H9 (cell line): Measurements from ENCODE around the gene CDC42EP3. TPM values are rescaled to one million over a fixed set of nuclear protein-coding genes. Genes with fewer than 3 reads are reported as not detected.

ENCODE experiments used
- DNase-seq: peaks from one replicate; pipeline ENCODE4 v3.0.0-alpha.2; 2017
- H2AFZ ChIP-seq: one replicate; pipeline ENCODE4 v1.6.1; 2013; ENCODE audit warnings: mild to moderate bottlenecking, low read length, control low read depth, moderate library complexity
- H2AK5ac ChIP-seq: 2 replicates; pipeline ENCODE4 v1.6.1; 2013; ENCODE audit warnings: low read length, control low read depth, mixed read lengths; ENCODE audit not compliant: insufficient read length
- H2BK120ac ChIP-seq: one replicate; pipeline ENCODE4 v1.6.1; 2013; ENCODE audit warnings: low read depth, mild to moderate bottlenecking, low read length, control low read depth, inconsistent platforms; ENCODE audit not compliant: poor library complexity, severe bottlenecking
- H2BK12ac ChIP-seq: 2 replicates; pipeline ENCODE4 v1.6.1; 2013; ENCODE audit warnings: low read length, control low read depth, mixed read lengths, low read depth; ENCODE audit not compliant: insufficient read length
- H2BK15ac ChIP-seq: 2 replicates; pipeline ENCODE4 v1.6.1; 2013; ENCODE audit warnings: low read depth, low read length, control low read depth
- H2BK20ac ChIP-seq: one replicate; pipeline ENCODE4 v1.6.1; 2013; ENCODE audit warnings: low read depth, mild to moderate bottlenecking, low read length, control low read depth, inconsistent platforms; ENCODE audit not compliant: poor library complexity, severe bottlenecking
- H2BK5ac ChIP-seq: 2 replicates; pipeline ENCODE4 v1.6.1; 2013; ENCODE audit warnings: low read length, control low read depth, mixed read lengths; ENCODE audit not compliant: insufficient read length
- H3K14ac ChIP-seq: 2 replicates; pipeline ENCODE4 v1.6.1; 2013; ENCODE audit warnings: low read length, control low read depth; ENCODE audit not compliant: insufficient read depth
- H3K18ac ChIP-seq: 2 replicates; pipeline ENCODE4 v1.6.1; 2013; ENCODE audit warnings: low read depth, mild to moderate bottlenecking, mixed read lengths, low read length, control low read depth; ENCODE audit not compliant: insufficient read length
- H3K23ac ChIP-seq: 2 replicates; pipeline ENCODE4 v1.6.1; 2013; ENCODE audit warnings: low read length, control low read depth, mixed read lengths, low read depth; ENCODE audit not compliant: insufficient read length
- H3K23me2 ChIP-seq: 2 replicates; pipeline ENCODE4 v1.6.1; 2013; ENCODE audit warnings: low read depth, mild to moderate bottlenecking, mixed read lengths, low read length, control low read depth; ENCODE audit not compliant: insufficient read length, poor library complexity, severe bottlenecking
- H3K27ac ChIP-seq: 2 replicates; pipeline ENCODE4 v1.5.1; 2013; ENCODE audit warnings: low read length, control low read depth, mixed read lengths, low read depth; ENCODE audit not compliant: insufficient read length
- H3K27me3 ChIP-seq: 2 replicates; pipeline ENCODE4 v1.6.1; 2013; ENCODE audit warnings: low read length, control low read depth, inconsistent platforms; ENCODE audit not compliant: insufficient read depth
- H3K4ac ChIP-seq: 2 replicates; pipeline ENCODE4 v1.6.1; 2013; ENCODE audit warnings: low read depth, mild to moderate bottlenecking, control low read depth, inconsistent platforms, low read length, moderate library complexity
- H3K4me1 ChIP-seq: 2 replicates; pipeline ENCODE4 v1.6.1; 2013; ENCODE audit warnings: low read length, control low read depth, inconsistent platforms; ENCODE audit not compliant: insufficient read depth
- H3K4me2 ChIP-seq: 2 replicates; pipeline ENCODE4 v1.6.1; 2013; ENCODE audit warnings: low read length, control low read depth, mixed read lengths; ENCODE audit not compliant: insufficient read length, insufficient read depth
- H3K56ac ChIP-seq: 2 replicates; pipeline ENCODE4 v1.6.1; 2013; ENCODE audit warnings: low read depth, mild to moderate bottlenecking, mixed read lengths, low read length, control low read depth; ENCODE audit not compliant: insufficient read length
- H3K79me1 ChIP-seq: 2 replicates; pipeline ENCODE4 v1.6.1; 2013; ENCODE audit warnings: low read depth, mild to moderate bottlenecking, moderate library complexity, low read length, control low read depth, inconsistent platforms; ENCODE audit not compliant: insufficient read depth, poor library complexity, severe bottlenecking
- H3K79me2 ChIP-seq: 2 replicates; pipeline ENCODE4 v1.6.1; 2013; ENCODE audit warnings: low read length, control low read depth, inconsistent platforms; ENCODE audit not compliant: insufficient read depth
- H3K9ac ChIP-seq: 2 replicates; pipeline ENCODE4 v1.6.1; 2013; ENCODE audit warnings: low read length, control low read depth, mixed read lengths; ENCODE audit not compliant: insufficient read length; ENCODE audit errors: extremely low read depth
- H3K9me3 ChIP-seq: one replicate; pipeline ENCODE4 v1.6.1; 2013; ENCODE audit warnings: low read depth, low read length, inconsistent platforms; ENCODE audit not compliant: control insufficient read depth
- H3T11ph ChIP-seq: one replicate; pipeline ENCODE4 v1.6.1; 2013; ENCODE audit warnings: mild to moderate bottlenecking, low read length, control low read depth, inconsistent platforms
- H4K20me1 ChIP-seq: one replicate; pipeline ENCODE4 v1.6.1; 2013; ENCODE audit not compliant: control insufficient read depth, insufficient read length, insufficient read depth
- H4K5ac ChIP-seq: 2 replicates; pipeline ENCODE4 v1.6.1; 2013; ENCODE audit warnings: low read depth, mild to moderate bottlenecking, mixed read lengths, low read length, control low read depth; ENCODE audit not compliant: insufficient read length
- H4K8ac ChIP-seq: replicated peaks from 2 replicates; pipeline ENCODE4 v1.6.1; 2013; ENCODE audit warnings: low read length, control low read depth, mixed read lengths, low read depth; ENCODE audit not compliant: insufficient read length
- H4K91ac ChIP-seq: 2 replicates; pipeline ENCODE4 v1.6.1; 2013; ENCODE audit warnings: low read depth, mild to moderate bottlenecking, moderate library complexity, mixed read lengths, low read length, control low read depth; ENCODE audit not compliant: insufficient read length
- H3K27ac Mint-ChIP-seq, 3 experiments: 2 replicates in 2 of 3; 3 replicates in 1 of 3; pipeline ENCODE4 v1.8.0; 2020 to 2021; ENCODE audit warnings: mixed read lengths in 3 of 3, mild to moderate bottlenecking in 1 of 3, moderate library complexity in 1 of 3
- H3K27me3 Mint-ChIP-seq: 2 replicates; pipeline ENCODE4 v1.8.0; 2021; ENCODE audit warnings: low read depth, mild to moderate bottlenecking, moderate library complexity, mixed read lengths
- H3K36me3 Mint-ChIP-seq, 3 experiments: 2 replicates in 2 of 3; 3 replicates in 1 of 3; pipeline ENCODE4 v1.8.0; 2020 to 2021; ENCODE audit warnings: low read depth in 3 of 3, mixed read lengths in 3 of 3; ENCODE audit not compliant: insufficient read depth in 1 of 3
- H3K4me1 Mint-ChIP-seq, 2 experiments: 2 replicates each; pipeline ENCODE4 v1.8.0; 2020; ENCODE audit warnings: mixed read lengths in 2 of 2
- H3K4me3 Mint-ChIP-seq, 2 experiments: 2 replicates in 1 of 2; 3 replicates in 1 of 2; pipeline ENCODE4 v1.8.0; 2020 to 2021; ENCODE audit warnings: mild to moderate bottlenecking in 2 of 2, mixed read lengths in 2 of 2, moderate library complexity in 1 of 2
- H3K9me3 Mint-ChIP-seq, 2 experiments: 2 replicates in 1 of 2; 3 replicates in 1 of 2; pipeline ENCODE4 v1.8.0; 2020; ENCODE audit warnings: mild to moderate bottlenecking in 2 of 2, mixed read lengths in 2 of 2, moderate library complexity in 1 of 2
- CTCF ChIP-seq: fragments of 200-600 bp; sonication (generic); conservative IDR thresholded peaks from 3 replicates; pipeline ENCODE4 v1.8.0; 2021; ENCODE audit warnings: antibody characterized with exemption, mild to moderate bottlenecking
- WGBS: extraction: QIAGEN DNeasy Blood & Tissue Kit; methylation state at CpG from one replicate; pipeline ENCODE4 v1.1.7; 2013; ENCODE audit warnings: missing lambda C conversion rate, low lambda C conversion rate, mixed read lengths; ENCODE audit not compliant: insufficient read length; ENCODE audit errors: extremely low coverage; 5-methylcytosine and 5-hydroxymethylcytosine counted together
- total RNA-seq: library from RNA; stranded (reverse); gene quantifications from 2 replicates; pipeline ENCODE4 v1.2.1, GENCODE V29; 2021

The CDC42EP3 gene
- total RNA-seq, 1 experiment from 2014 or later: 61.5 TPM

DNA sequence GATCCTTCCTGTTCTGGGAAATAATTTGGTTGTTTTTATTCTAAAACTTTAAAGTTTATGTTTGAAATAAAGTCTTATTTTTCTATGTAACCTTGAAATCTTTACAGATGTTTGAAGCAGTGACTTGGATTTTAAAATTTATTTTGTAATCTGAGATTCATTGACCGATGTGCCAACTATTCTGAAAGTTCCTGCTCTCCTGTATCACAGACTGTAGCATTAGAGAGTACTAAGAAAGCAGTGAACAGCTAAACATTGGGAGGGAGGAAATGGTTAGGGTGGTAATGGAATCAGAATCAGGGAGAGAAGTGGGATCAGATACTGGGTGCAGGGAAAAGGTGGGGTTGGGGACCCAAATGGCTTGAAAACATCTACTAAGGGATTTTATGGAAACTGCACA, 69.9 kb downstream of the CDC42EP3 start:
- H3K4me3 Mint-ChIP-seq: no peak overlapping the region
- TF ChIP-seq CTCF: no peak
- Histone ChIP-seq H3T11ph (no peak overlapping the region), H3K9me3 (no peaks in the 10 kb centered on the region), H3K4me1 (no peaks in the 10 kb centered on the region; the same call in 1 of the 2 replicates), H2BK20ac (no peak overlapping the region), H2AK5ac (no peak overlapping the region), H4K20me1 (no peaks in the 10 kb centered on the region), H3K23ac (no peak overlapping the region), H2BK120ac (no peak overlapping the region), H2AFZ (no peak overlapping the region), H3K56ac (no peak overlapping the region), H4K91ac (no peak overlapping the region), H3K9ac (no peak overlapping the region), H2BK5ac (no peak overlapping the region), H3K23me2 (no peaks in the 10 kb centered on the region), H3K4ac (no peak overlapping the region), H4K5ac (no peak overlapping the region), H3K14ac (no peak overlapping the region), H3K27ac (no peak overlapping the region), H3K79me2 (no peaks in the 10 kb centered on the region), H3K27me3 (no peaks in the 10 kb centered on the region), H2BK12ac (no peak overlapping the region), H3K4me2 (no peak overlapping the region), H3K18ac (no peak overlapping the region), H2BK15ac (no peak overlapping the region), H3K79me1 (no peaks in the 10 kb centered on the region), H4K8ac (no peak overlapping the region)
- peaks cover 2 to 7% (median 5%) of the 10 kb centered on the region in 3 experiments; a peak in 2 of 7 replicates for H3K36me3 Mint-ChIP-seq
- peaks cover 0 to 8% of the 10 kb centered on the region in 2 experiments; a peak in 1 of 5 replicates for H3K9me3 Mint-ChIP-seq
- DNase-seq: no peak
- WGBS: no CpG with 5 or more reads among the region's 1 CpG
- peaks cover 6% of the 10 kb centered on the region for H3K27me3 Mint-ChIP-seq
- H3K27ac Mint-ChIP-seq: no peak overlapping the region
- peaks cover 2 to 10% of the 10 kb centered on the region in 2 experiments; a peak in 2 of 4 replicates for H3K4me1 Mint-ChIP-seq
